ENCODE data around the gene ADAM15. TPM values are rescaled to one million over a fixed set of nuclear protein-coding genes. Genes with fewer than 3 reads are reported as not detected.

ADAM15 gene
- total and polyA plus RNA-seq, 2 donors (not counting 1 experiment from before 2014, with no cell fraction given), result 14.6 to 28.4 TPM

DNA sequence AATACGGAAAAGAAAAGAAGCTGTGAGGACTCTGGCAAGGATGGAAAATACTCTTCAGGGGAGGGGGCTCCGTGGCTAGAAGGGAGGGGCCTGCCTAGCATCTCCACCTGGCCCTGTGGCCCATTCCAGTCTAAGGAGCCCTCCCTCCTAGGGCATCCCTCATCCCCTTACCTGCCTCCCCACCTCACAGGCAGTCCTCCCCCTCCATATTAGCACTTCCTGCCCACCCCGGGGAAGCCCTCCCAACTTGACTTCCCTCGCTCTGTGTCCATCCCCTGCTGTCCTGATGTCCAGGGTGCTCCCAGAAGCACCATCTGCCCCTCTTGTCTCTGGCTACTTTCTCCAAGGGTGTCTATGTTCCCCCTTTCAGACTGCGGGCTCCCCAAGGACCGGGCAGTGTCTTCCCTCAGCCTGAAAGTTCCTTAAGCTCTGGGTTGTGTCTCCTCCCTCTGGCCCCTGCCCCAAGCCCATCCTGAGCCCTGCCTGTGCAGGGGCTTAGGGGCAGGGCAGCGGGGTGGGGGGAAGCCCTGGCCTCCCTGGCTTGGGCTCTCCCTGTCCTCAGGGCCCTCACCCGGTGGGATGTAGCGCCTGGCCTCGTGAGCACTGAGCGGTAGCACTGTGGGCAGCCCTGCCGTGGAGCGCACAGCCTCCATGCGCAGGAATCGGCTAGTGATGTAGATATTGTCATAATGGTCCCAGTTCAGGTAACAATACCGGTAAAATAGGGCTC, 21.4 kb upstream of the ADAM15 start:
- Mint-ChIP-seq H3K27ac (no peak overlapping the region), H3K9me3 (ENCODE audit: insufficient read depth) (no peaks in the 10 kb centered on the region), H3K27me3 (peaks cover 7% of the 10 kb centered on the region), H3K4me1 (no peaks in the 10 kb centered on the region), H3K4me3 (no peak overlapping the region)
- Histone ChIP-seq H3K4me3 (ENCODE audit: control extremely low read depth in 1 of 5, extremely low read depth in 1 of 5, insufficient read depth in 1 of 5, low read depth in 2 of 5, low read length in 4 of 5) (no peak overlapping the region), H3K27ac (ENCODE audit: low read length in 2 of 2) (no peak overlapping the region), H3K4me1 (ENCODE audit: control insufficient read depth in 2 of 2, insufficient read depth in 2 of 2, low read length in 2 of 2) (no peaks in the 10 kb centered on the region), H3K36me3 (replicated peaks in 1 of 2; ENCODE audit: control extremely low read depth in 1 of 2, control insufficient read depth in 1 of 2, extremely low read depth in 1 of 2, insufficient read depth in 2 of 2, low read length in 1 of 2) (no peaks in the 10 kb centered on the region), H3K4me2 (replicated peaks; ENCODE audit: low read depth, low read length, poor library complexity, severe bottlenecking) (no peak overlapping the region), H2AFZ (ENCODE audit: insufficient read depth, low read depth, low read length, poor library complexity, severe bottlenecking) (no peak overlapping the region), H3K79me2 (ENCODE audit: control insufficient read depth, insufficient read depth, low read length) (no peaks in the 10 kb centered on the region), H3K9me3 (ENCODE audit: control extremely low read depth in 1 of 3, control insufficient read depth in 2 of 3, insufficient read depth in 1 of 3, low read length in 2 of 3) (no peaks in the 10 kb centered on the region), H3K9ac (ENCODE audit: low read length) (no peak overlapping the region), H3K27me3 (replicated peaks in 1 of 4; ENCODE audit: control extremely low read depth in 1 of 4, control insufficient read depth in 3 of 4, insufficient read depth in 4 of 4, low read length in 3 of 4) (no peaks in the 10 kb centered on the region), H4K20me1 (ENCODE audit: control insufficient read depth, insufficient read depth, low read length, poor library complexity, severe bottlenecking) (no peaks in the 10 kb centered on the region)
- WGBS (ENCODE audit: insufficient coverage), result 93% methylated on average over 10 of the region's 16 CpGs
- POLR2A ChIA-PET, result no interaction called here
- DNase-seq (no peak), ATAC-seq (ENCODE audit: low read depth) (no peak)
- intact Hi-C loops (cut with micrococcal nuclease), result no loop called here
- CTCF ChIA-PET, result interaction anchor here (0.6 to 1.8 kb wide), 2 partner anchors 12 to 33 kb away, joined by 3 to 8 read pairs; no protein-coding TSS in a partner anchor
- TF ChIP-seq EZH2 (IDR thresholded peaks at IDR 0.05; ENCODE audit: borderline replicate concordance, insufficient read depth, low read depth, low read length, poor library complexity, severe bottlenecking), result no peak
- TF ChIP-seq, protein P1, sequence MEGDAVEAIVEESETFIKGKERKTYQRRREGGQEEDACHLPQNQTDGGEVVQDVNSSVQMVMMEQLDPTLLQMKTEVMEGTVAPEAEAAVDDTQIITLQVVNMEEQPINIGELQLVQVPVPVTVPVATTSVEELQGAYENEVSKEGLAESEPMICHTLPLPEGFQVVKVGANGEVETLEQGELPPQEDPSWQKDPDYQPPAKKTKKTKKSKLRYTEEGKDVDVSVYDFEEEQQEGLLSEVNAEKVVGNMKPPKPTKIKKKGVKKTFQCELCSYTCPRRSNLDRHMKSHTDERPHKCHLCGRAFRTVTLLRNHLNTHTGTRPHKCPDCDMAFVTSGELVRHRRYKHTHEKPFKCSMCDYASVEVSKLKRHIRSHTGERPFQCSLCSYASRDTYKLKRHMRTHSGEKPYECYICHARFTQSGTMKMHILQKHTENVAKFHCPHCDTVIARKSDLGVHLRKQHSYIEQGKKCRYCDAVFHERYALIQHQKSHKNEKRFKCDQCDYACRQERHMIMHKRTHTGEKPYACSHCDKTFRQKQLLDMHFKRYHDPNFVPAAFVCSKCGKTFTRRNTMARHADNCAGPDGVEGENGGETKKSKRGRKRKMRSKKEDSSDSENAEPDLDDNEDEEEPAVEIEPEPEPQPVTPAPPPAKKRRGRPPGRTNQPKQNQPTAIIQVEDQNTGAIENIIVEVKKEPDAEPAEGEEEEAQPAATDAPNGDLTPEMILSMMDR (IDR thresholded peaks at IDR 0.05), result no peak

DNA sequence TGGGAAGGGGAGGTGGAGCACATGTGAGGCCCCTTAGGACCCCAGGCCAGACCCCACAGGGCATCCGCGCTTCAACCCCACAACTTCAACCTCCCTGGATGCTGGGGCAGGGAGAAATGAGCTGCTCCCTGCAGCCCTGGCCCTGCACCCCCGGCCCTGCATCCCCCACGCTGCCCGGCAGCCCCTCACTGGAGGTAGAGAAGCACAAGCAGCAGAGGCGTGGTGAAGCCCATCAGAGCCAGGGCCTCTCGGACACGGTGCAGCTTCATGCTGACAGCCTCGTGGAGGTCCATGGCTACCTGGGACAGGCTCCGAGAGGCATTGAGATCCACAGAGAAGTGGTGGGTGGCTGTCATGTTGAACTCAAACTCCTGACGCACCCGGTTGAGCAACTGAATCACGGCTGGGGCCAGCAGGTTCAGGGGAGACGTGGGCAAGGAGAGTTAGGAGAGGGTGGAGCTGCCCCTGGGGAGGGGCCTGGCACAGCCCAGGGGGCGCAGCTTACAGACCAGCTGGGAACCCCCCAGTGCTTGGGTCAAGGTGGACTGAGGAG, 20.8 kb upstream of the ADAM15 start:
- Histone ChIP-seq H3K27me3 (replicated peaks in 1 of 4; ENCODE audit: control extremely low read depth in 1 of 4, control insufficient read depth in 3 of 4, insufficient read depth in 4 of 4, low read length in 3 of 4) (no peaks in the 10 kb centered on the region), H3K79me2 (ENCODE audit: control insufficient read depth, insufficient read depth, low read length) (no peaks in the 10 kb centered on the region), H3K27ac (ENCODE audit: low read length in 2 of 2) (no peak overlapping the region), H2AFZ (ENCODE audit: insufficient read depth, low read depth, low read length, poor library complexity, severe bottlenecking) (no peak overlapping the region), H4K20me1 (ENCODE audit: control insufficient read depth, insufficient read depth, low read length, poor library complexity, severe bottlenecking) (no peaks in the 10 kb centered on the region), H3K9me3 (ENCODE audit: control extremely low read depth in 1 of 3, control insufficient read depth in 2 of 3, insufficient read depth in 1 of 3, low read length in 2 of 3) (no peaks in the 10 kb centered on the region), H3K36me3 (replicated peaks in 1 of 2; ENCODE audit: control extremely low read depth in 1 of 2, control insufficient read depth in 1 of 2, extremely low read depth in 1 of 2, insufficient read depth in 2 of 2, low read length in 1 of 2) (no peaks in the 10 kb centered on the region), H3K4me1 (ENCODE audit: control insufficient read depth in 2 of 2, insufficient read depth in 2 of 2, low read length in 2 of 2) (no peaks in the 10 kb centered on the region), H3K4me2 (replicated peaks; ENCODE audit: low read depth, low read length, poor library complexity, severe bottlenecking) (no peak overlapping the region), H3K9ac (ENCODE audit: low read length) (no peak overlapping the region), H3K4me3 (ENCODE audit: control extremely low read depth in 1 of 5, extremely low read depth in 1 of 5, insufficient read depth in 1 of 5, low read depth in 2 of 5, low read length in 4 of 5) (no peak overlapping the region)
- ChIA-PET CTCF (no interaction called here), POLR2A (no interaction called here)
- peaks cover 7% of the 10 kb centered on the region for H3K27me3 Mint-ChIP-seq
- no peak for TF ChIP-seq EZH2 (IDR thresholded peaks at IDR 0.05; ENCODE audit: borderline replicate concordance, insufficient read depth, low read depth, low read length, poor library complexity, severe bottlenecking)
- TF ChIP-seq, protein P1 (IDR thresholded peaks at IDR 0.05), result no peak
- no peak overlapping the region for H3K4me3 Mint-ChIP-seq
- 91% methylated on average over 15 of the region's 15 CpGs for WGBS (ENCODE audit: insufficient coverage)
- H3K27ac Mint-ChIP-seq, result no peak overlapping the region
- H3K9me3 Mint-ChIP-seq (ENCODE audit: insufficient read depth), result no peaks in the 10 kb centered on the region
- intact Hi-C loops (cut with micrococcal nuclease), result no loop called here
- ATAC-seq (ENCODE audit: low read depth) (no peak), DNase-seq (no peak)
- H3K4me1 Mint-ChIP-seq, result no peaks in the 10 kb centered on the region
